ENCODE measurements around the gene RIN3.

Gene RIN3

DNA sequence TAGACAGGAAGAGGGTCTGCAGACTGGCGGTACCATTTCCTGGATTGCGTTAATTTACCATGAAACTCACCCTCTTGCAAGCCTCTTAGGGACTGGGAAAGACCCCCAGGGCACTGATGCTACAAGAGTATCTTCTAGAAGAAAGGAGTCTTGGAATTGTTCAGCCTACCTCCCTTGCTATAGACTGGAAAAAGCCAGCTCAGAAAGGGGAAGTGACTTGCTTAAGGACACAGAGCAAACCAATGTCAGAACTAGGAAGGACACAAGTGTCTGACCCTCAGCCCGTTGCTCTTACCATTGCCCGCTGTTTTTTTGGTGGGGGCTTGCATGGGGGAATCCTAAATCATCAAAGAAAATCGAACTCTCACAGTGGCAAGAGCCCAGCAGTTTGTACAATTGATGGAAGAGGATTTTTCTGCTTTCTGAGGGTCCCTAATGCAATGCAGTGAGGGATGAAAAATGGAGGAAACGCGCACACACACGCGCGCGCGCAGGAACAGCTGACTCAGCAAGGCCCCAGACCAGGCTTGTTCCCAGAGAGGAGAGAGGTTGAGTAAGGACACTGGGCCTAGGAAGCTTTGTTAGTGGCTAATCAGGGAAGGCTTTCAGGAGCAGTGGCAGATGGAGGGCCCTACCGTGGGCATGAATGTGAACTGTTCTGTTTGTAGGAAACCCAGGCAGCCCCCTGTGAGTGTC lies 50.9 kb downstream of the RIN3 start:
- Mint-ChIP-seq H3K9me3 (peaks cover 10 to 17% of the 10 kb centered on the region in 2 donors), H3K27me3 (no peaks in the 10 kb centered on the region), H3K4me1 (peaks cover 84% of the 10 kb centered on the region), H3K27ac (peak overlapping the region in 1 of 2 donors; percentile 65), H3K4me3 (no peak overlapping the region)
- DNase-seq (no peak), ATAC-seq (no peak)

DNA sequence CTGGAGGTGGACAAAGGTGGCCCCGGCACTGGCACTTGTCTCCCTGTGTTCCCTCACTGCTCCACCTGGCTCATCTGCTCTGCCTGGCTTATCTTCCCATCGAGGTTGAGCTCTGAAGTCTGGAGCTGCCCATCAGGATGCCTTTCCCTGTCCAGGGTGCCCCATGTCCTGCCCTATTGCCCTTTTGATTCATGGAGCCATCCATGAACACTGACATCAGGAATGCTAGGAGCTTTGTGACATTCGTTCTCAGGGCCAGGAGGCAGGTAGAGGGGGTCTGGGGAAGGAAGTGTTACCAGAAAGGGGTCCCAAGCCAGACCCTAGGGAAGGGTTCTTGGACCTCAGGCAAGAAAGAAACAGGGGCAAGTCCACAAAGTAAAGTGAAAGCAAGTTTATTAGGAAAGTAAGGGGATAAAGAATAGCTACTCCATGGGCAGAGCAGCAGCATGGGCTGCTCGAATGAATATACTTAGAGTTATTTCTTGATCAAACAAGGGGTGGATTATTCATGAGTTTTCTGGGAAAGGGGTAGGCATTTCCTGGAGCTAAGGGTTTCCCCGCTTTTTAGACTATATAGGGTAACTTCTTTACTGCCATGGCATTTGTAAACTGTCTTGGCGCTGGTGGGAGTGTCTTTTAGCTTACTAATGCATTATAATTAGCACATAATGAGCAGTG lies 51.6 kb downstream of the RIN3 start:
- ATAC-seq (no peak), DNase-seq (no peak)
- no peak overlapping the region for H3K4me3 Mint-ChIP-seq
- H3K4me1 Mint-ChIP-seq = peaks cover 84% of the 10 kb centered on the region
- no peaks in the 10 kb centered on the region for H3K27me3 Mint-ChIP-seq
- peaks cover 10 to 17% of the 10 kb centered on the region in 2 donors for H3K9me3 Mint-ChIP-seq
- H3K27ac Mint-ChIP-seq = no peak overlapping the region

DNA sequence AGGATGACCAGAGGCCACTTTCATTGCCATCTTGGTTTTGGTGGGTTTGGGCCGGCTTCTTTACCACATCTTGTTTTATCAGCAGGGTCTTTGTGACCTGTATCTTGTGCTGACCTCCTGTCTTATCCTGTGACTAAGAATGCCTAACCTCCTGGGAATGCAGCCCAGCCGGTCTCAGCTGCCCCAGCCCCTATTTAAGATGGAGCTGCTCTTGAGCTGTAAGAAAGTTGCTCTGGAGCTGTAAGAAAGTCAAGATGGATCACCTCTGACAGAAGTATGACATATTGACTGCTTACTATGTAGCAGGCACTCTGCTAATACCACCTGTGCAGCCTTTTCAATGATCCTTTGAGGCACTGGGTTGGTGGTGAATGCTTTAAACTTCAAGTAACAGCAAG lies 52.1 kb downstream of the RIN3 start:
- Mint-ChIP-seq H3K9me3 (peaks cover 10 to 17% of the 10 kb centered on the region in 2 donors), H3K27me3 (no peaks in the 10 kb centered on the region), H3K4me1 (peaks cover 84% of the 10 kb centered on the region), H3K27ac (no peak overlapping the region), H3K4me3 (no peak overlapping the region)
- no peak for DNase-seq
- ATAC-seq = no peak

DNA sequence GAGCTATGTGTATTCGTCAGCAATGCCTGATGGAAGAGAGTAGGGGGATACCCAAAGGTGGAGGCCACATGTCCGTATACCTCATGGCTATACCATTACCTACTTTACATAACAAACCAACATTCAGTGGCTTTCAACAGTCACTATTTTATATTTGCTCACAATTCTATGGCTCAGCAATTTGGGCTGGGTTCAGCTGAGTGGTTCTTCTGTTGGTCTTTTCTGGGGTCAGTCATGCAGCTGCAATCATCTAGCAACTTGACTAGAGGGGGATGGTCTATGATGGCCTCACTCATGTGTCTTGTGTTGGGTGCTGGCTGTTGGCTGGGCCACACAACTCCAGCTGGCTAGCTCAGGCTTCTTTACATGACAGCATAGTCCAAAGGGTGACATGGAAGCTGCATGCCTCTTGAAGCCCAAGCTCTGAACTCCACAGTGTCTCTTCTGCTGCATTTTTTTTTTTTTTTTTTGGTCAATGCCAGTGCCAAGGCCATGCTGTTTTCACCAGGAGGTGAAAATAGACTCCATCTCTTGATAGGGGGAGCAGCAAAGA lies 53.7 kb downstream of the RIN3 start:
- H3K27me3 Mint-ChIP-seq = no peaks in the 10 kb centered on the region
- H3K27ac Mint-ChIP-seq = peak overlapping the region in 1 of 2 donors; percentile 9
- H3K9me3 Mint-ChIP-seq = peaks cover 10 to 17% of the 10 kb centered on the region in 2 donors
- no peak overlapping the region for H3K4me3 Mint-ChIP-seq
- no peak for ATAC-seq
- peaks cover 86% of the 10 kb centered on the region for H3K4me1 Mint-ChIP-seq
- DNase-seq = no peak

DNA sequence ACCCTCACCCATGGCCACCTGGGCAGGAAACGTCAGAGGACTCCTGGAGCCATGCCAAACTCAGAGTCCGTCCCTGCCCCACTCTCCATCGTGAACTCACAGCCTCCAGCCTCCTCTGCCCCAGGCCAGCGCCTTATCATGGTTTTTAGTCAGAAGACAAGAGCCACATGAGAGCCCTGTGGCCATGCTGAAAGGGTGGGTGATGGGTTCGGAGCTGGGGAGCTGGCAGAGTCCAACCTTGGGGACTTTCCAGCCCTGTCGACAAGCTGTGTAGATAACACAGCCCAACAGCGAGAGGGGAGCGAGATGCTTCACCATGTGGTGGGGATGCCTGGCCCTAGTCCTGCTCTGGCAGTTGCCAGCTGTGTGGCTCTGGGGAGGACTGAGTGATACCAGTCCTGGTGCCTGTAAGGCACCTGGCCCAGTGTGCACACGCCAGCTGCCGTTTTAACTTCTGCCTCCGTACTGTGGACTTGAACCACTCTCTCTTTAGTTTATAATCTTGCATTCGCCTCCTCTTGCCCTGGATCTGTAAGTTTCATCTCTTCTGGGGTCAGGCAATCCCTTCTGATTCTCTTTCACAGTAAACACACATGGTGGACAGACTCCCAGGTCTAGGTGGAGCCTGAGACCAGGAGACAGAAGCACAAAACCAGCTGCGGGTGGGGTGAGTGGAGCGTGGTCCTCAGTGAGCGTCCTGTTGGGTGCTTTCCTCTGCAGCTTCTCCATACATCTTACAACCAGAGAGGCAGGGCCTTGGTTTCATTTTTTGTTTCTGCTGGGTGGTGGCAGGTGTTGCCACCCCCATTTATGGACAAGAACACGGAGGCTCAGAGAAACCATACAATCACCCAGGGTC lies 55.3 kb downstream of the RIN3 start:
- Mint-ChIP-seq H3K4me3 (peak overlapping the region; percentile 78 to 84), H3K9me3 (peaks cover 10 to 17% of the 10 kb centered on the region in 2 donors), H3K4me1 (peaks cover 86% of the 10 kb centered on the region), H3K27ac (peak overlapping the region; percentile 90 to 95), H3K27me3 (no peaks in the 10 kb centered on the region)
- ATAC-seq (peak; percentile 94), DNase-seq (peak; percentile 62 to 67)

DNA sequence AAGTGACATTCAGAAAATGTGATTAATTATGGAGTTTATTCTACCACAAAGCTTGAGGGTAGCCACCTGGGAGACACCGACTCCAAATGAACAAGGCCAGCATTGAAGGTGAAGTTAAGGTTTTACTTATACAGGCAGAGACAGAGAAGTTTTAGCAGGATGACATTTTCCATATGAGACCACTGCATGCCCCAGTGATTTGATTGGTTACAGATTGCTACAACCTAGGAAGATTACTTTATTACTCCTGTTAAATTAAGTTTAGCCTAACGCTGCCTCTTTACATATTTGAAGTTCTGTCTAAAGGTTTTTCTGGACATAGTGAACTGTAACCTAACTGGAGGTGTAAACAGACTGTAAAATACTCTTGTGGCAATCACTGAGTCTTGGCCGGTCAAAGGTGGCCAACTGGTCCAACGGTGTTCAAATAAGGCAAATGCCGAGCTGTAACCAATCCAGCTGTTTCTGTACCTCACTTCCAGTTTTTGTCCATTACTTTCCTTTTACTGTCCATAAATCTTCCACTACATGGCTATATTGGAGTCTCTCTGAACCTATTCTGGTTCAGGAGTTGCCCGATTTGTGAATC lies 57.2 kb downstream of the RIN3 start:
- Mint-ChIP-seq H3K27ac (peak overlapping the region in 1 of 2 donors; percentile 62), H3K9me3 (peaks cover 10 to 17% of the 10 kb centered on the region in 2 donors), H3K4me1 (peaks cover 86% of the 10 kb centered on the region), H3K4me3 (no peak overlapping the region), H3K27me3 (no peaks in the 10 kb centered on the region)
- no peak for DNase-seq
- ATAC-seq = no peak

DNA sequence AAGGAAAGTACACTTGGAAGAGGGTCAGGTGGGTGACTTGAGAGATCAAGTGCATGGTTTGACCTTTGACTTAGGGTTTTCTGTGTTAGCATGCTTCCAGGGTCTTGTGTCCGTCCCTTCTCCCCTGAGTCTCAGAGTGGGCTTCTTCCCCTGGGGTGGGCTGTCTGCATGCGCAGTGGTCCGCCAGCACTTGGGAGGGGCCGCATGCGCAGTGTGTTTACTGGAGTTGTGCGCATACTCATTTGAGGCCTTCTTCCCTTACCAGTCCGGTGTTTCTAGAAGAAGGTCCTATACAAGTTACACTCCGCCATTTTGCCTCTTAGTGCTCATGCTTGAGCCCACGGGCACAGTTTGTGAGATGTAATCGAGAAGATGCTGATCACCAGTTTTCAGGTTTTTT lies 58.5 kb downstream of the RIN3 start:
- Mint-ChIP-seq H3K27me3 (no peaks in the 10 kb centered on the region), H3K4me1 (peaks cover 95% of the 10 kb centered on the region), H3K27ac (no peak overlapping the region), H3K4me3 (no peak overlapping the region), H3K9me3 (peaks cover 6 to 8% of the 10 kb centered on the region in 2 donors)
- ATAC-seq = no peak
- DNase-seq = no peak

DNA sequence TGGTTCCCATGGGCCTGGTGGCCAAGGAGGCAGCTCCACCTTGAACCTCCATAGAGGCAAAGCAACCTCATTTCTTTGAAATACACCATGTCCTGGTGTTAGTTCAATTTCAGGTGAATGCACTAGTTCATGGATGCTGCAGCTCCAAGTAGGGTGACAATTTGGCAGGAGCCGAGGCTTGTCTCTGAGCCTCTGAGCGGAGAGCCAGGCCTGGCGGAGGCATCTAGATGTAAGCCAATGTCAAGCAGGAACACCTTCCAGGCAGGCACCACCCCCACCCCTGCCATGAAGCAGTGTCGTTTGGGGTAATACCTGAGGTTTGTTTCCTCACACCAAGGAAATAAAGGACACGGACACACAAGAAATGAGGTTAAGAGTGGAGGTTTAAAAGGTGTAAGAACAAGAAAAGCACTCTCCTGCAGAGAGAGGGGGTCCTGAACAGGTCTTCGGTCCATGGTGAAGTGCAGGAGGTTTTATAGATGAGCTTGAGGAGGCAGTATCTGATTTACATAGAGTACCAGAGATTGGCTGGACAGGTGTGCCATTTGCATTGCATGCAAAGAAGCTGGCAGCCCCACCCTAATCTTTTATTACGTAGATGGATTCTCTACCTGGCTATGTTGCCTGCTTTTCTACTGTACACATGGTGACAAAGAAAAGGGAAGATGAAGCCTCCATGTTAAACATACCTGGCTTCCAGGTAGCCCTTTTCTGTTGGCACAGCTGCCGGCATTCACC lies 60.3 kb downstream of the RIN3 start:
- Mint-ChIP-seq H3K27me3 (no peaks in the 10 kb centered on the region), H3K4me3 (no peak overlapping the region), H3K9me3 (no peaks in the 10 kb centered on the region), H3K27ac (no peak overlapping the region), H3K4me1 (peaks cover 100% of the 10 kb centered on the region)
- no peak for ATAC-seq
- DNase-seq = no peak

DNA sequence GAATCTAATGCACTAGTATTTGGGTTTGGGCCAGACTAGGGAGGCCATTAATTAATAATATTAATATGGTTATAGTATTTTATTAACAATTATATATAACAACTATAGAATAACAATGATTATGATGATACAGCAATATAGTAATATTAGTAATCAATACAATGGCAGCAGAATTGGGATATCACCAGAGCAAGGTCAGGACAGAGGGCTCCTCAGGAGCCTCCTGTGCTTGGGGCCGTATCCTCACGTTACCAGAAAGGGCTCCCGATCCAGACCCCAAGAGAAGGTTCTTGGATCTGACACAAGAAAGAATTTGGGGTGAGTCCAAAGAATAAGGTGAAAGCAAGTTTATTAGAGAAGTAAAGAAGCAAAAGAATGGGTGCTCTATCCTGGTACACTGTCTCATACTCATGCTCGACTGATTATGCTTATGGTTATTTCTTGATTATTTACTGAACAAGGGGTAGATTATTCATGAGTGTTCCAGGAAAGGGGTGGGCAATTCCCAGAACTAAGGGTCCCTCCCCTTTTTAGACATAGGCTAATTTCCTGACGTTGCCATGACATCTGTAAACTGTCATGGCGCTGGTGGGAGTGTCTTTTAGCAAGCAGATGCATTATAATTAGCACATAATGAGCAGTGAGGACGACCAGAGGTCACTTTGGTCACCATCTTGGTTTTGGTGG lies 61.6 kb downstream of the RIN3 start:
- H3K27me3 Mint-ChIP-seq = no peaks in the 10 kb centered on the region

DNA sequence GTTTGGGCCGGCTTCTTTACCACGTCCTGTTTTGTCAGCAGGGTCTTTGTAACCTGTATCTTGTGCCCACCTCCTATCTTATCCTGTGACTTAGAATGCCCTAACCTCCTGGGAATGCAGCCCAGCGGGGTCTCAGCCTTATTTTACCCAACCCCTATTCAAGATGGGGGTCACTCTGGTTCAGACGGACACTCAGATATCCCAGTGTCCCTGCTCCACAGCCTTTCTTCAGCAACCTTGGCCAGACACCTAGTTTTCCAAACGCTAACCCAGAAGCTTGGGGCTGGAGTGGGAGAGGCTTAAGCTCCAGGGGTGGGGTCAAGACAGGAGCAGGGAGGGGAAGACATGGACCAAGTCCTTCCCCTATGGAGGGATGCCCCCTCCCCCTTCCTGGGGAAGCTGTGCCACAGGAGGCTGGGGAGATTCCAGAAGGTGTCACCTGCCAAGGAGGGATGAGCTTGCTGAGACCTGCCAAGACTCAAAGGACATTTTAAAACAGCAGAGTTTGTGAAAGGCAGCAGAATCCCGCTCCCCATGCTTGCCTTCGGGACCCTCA lies 62.2 kb downstream of the RIN3 start:
- Mint-ChIP-seq H3K27me3 (no peaks in the 10 kb centered on the region), H3K27ac (peak overlapping the region; percentile 30 to 75), H3K4me3 (no peak overlapping the region), H3K4me1 (peaks cover 100% of the 10 kb centered on the region), H3K9me3 (no peaks in the 10 kb centered on the region)
- DNase-seq = no peak
- no peak for ATAC-seq

More for the DNA sequence above, 61.6 kb downstream of the RIN3 start:
- peak in 1 of 2 donors; percentile 41 for DNase-seq
- Mint-ChIP-seq H3K27ac (peak overlapping the region in 1 of 2 donors; percentile 43), H3K4me3 (peak overlapping the region in 1 of 2 donors; percentile 45), H3K4me1 (peaks cover 100% of the 10 kb centered on the region), H3K9me3 (no peaks in the 10 kb centered on the region)
- ATAC-seq = no peak

DNA sequence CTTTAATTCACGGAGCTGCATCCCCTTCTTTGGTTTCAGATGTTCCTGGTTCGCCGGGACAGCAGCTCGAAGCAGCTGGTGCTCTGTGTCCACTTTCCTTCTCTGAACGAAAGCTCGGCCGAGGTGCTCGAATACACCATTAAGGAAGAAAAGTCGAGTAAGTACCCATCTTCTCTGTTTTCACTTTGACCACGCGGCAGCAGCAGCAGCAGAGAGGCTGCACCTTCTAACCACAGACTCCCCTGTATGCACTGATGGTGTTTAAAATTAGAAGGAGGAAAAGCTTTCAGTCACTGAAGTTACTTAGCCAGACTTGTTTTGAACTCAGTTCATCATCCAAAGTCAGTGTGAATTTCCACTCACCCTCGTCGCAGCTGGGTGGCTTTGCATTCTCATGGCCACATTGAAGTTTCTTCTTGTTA lies 63.8 kb downstream of the RIN3 start:
- Mint-ChIP-seq H3K4me3 (peak overlapping the region; percentile 74 to 79), H3K27me3 (no peaks in the 10 kb centered on the region), H3K27ac (peak overlapping the region; percentile 4 to 92), H3K9me3 (no peaks in the 10 kb centered on the region), H3K4me1 (peaks cover 100% of the 10 kb centered on the region)
- peak; percentile 86 for ATAC-seq
- DNase-seq = peak in 1 of 2 donors; percentile 53

DNA sequence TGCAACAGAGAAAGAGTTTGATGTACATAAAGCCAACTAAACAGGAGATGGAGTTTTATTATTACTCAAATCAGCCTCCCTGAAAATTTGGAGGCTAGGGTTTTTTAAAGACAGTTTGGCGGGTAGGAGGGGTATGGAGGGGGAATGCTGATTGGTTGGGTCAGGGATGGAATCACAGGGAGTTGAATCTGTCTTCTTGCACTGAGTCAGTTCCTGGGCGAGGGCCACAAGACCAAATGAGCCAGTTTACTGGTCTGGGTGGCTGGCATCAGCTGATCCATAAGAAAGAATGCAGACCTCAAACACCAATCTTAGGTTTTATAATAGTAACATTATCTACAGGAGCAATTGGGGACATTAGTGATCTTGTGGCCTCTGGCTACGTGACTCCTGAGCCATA lies 64.9 kb downstream of the RIN3 start:
- no peaks in the 10 kb centered on the region for H3K27me3 Mint-ChIP-seq
- no peak for ATAC-seq
- peaks cover 100% of the 10 kb centered on the region for H3K4me1 Mint-ChIP-seq
- peaks cover 8 to 9% of the 10 kb centered on the region in 2 donors for H3K9me3 Mint-ChIP-seq
- H3K4me3 Mint-ChIP-seq = no peak overlapping the region
- no peak for DNase-seq
- H3K27ac Mint-ChIP-seq = no peak overlapping the region

DNA sequence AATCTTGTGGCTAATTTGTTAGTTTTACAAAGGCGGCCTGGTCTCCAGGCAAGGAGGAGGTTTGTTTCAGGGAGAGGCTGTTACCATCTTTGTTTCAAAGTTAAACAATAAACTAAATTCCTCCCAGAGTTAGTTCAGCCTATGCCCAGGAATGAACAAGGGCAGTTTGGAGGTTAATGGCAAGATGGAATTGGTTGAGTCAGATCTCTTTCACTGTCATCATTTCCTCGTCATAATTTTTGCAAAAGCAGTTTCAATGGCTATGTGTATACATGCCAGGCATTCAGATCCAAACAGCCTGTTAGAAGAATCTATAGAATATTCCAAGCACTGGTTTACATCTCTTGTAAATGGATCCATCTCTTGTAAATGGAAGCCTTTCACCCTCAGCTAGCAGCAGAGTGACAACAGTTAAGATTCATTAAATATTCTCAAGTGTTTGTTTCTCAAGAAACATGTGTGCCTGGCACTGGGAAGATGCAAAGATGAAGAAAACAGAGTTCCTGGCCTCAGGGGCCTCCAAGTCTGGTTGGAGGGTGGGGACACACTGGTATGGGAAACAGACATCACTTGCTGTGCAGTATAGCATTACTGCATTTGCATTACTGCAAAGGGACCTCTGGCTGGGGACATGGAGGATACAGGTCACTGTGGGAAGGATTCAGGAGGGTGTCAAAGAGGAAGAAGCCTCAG lies 65.8 kb downstream of the RIN3 start:
- no peaks in the 10 kb centered on the region for H3K27me3 Mint-ChIP-seq
- DNase-seq (no peak), ATAC-seq (no peak)
- peaks cover 98% of the 10 kb centered on the region for H3K4me1 Mint-ChIP-seq
- H3K4me3 Mint-ChIP-seq = no peak overlapping the region
- peak overlapping the region in 1 of 2 donors; percentile 66 for H3K27ac Mint-ChIP-seq
- H3K9me3 Mint-ChIP-seq = peaks cover 8 to 9% of the 10 kb centered on the region in 2 donors
